GM10248 (cell line): ENCODE measurements around the gene FAM222A.

Experiments
- CTCF ChIA-PET: fragments of 300-600 bp; sonication (Branson Sonifier 250); formaldehyde crosslinking; extraction: SDS; loops from one replicate; lab custom pipeline; 2021; ENCODE audit warnings: antibody characterized with exemption; lab: Yijun Ruan, JAX
- POLR2A ChIA-PET: fragments of 350-650 bp; sonication (Branson Sonifier 250); formaldehyde crosslinking; extraction: SDS; loops from one replicate; lab custom pipeline; 2020; ENCODE audit warnings: antibody characterized with exemption; lab: Yijun Ruan, JAX
- DNase-seq: peaks from one replicate; pipeline ENCODE4 v3.0.0; 2012; ENCODE audit errors: extremely low spot score
- TF ChIP-seq, protein P1 (sequence below): IDR thresholded peaks from 2 replicates; pipeline ENCODE4 v1.5.1; 2012; ENCODE audit warnings: mild to moderate bottlenecking, low read depth; ENCODE audit errors: extremely low read depth, missing control alignments, control extremely low read depth

Gene FAM222A

DNA sequence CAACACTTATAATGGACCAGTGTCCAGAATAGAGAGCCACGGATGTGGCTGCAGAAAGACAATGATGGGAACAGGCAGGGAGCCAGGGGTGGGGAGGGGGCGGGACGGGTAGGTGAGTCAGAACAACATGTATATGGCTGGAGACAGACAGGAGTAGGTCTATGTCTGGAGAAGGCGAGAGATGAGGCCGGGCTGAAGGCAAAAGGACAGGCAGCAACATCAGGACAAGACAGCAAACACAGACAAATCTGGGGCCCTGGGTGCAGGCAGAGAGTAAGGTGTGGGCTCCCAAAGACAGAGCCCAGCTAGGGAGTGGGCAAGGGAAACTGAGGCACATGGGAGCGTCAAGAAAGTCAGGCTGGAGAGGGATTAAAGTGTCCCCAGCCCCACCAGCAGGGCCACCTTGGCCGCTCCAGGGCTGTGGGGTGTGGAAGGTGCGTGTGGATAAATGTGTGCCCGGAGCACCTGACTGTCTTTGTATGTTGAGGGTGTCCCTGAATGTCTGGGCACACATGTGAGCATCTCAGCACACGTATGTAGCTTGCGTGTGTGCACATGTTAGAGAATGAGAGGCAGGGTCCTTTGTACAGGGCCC is 44.1 kb downstream of the FAM222A start:
- CTCF ChIA-PET = interaction anchor here (1.1 to 1.2 kb wide), 2 partner anchors 88 to 238 kb away, joined by 3 read pairs; no protein-coding TSS in a partner anchor
- POLR2A ChIA-PET = no interaction called here
- DNase-seq = no peak
- TF ChIP-seq, protein P1, sequence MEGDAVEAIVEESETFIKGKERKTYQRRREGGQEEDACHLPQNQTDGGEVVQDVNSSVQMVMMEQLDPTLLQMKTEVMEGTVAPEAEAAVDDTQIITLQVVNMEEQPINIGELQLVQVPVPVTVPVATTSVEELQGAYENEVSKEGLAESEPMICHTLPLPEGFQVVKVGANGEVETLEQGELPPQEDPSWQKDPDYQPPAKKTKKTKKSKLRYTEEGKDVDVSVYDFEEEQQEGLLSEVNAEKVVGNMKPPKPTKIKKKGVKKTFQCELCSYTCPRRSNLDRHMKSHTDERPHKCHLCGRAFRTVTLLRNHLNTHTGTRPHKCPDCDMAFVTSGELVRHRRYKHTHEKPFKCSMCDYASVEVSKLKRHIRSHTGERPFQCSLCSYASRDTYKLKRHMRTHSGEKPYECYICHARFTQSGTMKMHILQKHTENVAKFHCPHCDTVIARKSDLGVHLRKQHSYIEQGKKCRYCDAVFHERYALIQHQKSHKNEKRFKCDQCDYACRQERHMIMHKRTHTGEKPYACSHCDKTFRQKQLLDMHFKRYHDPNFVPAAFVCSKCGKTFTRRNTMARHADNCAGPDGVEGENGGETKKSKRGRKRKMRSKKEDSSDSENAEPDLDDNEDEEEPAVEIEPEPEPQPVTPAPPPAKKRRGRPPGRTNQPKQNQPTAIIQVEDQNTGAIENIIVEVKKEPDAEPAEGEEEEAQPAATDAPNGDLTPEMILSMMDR = no peak

DNA sequence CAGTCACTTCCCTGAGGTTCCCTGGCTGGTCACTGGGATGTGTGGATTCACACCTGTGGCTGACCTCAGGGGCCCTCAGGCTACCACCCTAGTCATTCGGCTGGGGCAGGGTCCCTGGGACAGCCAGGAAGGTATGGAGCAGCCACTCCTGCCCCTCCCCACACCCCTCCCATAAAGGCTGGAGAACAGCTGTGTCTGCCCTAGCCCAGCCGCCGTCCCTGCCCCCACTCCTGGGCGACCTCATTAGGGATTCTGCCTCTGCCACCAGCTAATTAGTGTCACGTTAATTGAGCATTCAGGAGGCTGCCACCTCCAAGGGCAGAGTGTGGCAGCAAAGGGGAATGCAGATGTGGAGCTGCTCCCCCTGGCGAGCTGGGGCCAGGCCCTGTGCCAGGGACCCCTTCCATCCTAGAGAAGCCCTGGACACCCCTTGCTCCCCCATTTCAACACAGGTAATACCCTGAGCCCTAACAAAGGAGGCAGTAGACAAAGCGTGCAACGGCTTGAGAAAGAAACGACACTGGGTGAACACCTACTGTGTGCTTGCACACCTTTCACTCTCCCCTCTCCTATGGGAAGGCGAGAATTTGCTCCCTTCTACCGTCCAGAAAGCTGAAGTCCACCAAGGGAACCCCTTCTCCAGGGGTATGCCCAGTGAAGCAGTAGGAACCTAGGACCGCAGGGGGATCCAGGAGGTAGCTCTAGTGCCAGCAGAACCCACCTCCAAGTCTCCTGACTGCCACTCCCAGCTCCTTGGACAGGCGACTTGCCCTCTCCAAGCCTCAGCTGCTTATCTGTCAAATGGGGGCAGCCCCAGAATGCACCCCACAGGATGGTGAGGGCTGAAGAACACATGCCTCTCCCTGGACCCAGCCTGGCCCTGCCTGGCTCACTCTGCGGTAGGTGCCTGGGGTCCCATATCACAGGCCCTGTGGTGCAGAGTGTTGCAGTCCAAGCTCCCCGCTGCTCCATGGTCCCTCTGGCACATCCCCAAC is 45.1 kb downstream of the FAM222A start:
- ChIA-PET CTCF (interaction anchor here (0.9 to 1.2 kb wide), 2 partner anchors 22 to 239 kb away, joined by 3 read pairs; no protein-coding TSS in a partner anchor), POLR2A (no interaction called here)
- no peak for DNase-seq
- TF ChIP-seq, protein P1 = no peak

DNA sequence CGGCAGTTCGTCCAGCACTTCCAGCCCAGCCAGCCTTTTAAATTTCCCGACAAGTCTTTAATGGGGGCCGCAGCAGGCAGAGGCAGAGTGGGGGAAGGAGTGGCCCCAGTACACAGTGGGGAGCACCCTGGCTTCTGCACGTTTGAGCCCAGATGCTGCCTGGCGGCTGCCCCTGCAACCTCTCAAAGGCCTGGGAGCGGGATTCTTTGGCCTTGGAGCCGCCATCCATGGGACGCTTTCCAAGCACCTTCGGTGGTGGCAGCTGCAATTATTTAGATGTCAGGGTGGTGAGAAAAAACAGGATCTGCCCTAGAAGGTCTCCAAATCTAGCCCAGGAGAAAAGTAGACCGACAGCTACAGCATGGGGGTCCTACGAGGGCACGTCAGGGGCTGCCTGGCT is 46.0 kb downstream of the FAM222A start:
- ChIA-PET POLR2A (no interaction called here), CTCF (no interaction called here)
- no peak for DNase-seq
- TF ChIP-seq, protein P1 = no peak

DNA sequence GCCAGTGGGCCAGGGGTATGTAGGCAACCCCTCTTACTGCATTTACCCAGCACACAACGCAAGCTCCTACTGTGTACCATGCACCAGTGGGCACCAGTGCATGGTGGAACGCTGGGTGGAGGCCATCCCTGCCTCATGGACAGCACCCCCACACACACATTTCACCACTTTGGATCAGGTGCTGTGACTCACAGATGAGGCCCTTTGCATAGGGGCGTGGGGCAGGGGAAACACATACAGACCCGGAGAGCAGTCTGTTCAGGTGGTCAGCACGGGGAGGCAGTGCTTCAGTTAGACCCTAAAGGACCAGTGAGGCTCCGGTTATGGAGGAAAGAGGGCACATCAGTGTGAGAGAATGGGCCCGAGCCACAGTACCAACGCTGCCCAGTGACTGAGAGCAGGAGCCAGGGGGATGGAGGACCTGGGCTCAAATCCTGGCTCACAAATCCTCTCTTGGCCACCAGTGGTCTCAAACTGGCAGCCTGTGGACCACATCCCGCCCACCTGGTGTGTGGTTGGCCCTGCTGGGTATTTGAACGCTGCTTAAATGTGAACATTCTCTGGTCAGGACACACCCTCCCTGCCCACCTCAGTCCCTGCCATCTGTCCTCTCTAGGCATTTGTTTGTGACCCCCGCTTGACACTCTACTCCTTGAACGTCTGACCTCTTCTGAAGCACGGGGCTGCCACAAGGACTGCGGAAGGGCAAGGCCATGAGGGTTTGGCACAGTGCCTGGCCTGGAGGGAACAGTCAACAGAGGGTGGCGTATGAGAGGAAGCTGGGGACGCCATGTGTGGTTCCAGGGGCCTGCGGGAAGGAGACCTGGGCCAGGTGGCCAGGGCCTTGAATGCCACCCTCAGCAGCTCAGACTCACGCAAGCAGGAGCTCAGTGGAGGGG is 46.7 kb downstream of the FAM222A start:
- TF ChIP-seq, protein P1 = no peak
- ChIA-PET CTCF (interaction anchor here (1.3 kb wide), 1 partner anchor 15 kb away, joined by 8 read pairs; no protein-coding TSS in a partner anchor), POLR2A (no interaction called here)
- no peak for DNase-seq

DNA sequence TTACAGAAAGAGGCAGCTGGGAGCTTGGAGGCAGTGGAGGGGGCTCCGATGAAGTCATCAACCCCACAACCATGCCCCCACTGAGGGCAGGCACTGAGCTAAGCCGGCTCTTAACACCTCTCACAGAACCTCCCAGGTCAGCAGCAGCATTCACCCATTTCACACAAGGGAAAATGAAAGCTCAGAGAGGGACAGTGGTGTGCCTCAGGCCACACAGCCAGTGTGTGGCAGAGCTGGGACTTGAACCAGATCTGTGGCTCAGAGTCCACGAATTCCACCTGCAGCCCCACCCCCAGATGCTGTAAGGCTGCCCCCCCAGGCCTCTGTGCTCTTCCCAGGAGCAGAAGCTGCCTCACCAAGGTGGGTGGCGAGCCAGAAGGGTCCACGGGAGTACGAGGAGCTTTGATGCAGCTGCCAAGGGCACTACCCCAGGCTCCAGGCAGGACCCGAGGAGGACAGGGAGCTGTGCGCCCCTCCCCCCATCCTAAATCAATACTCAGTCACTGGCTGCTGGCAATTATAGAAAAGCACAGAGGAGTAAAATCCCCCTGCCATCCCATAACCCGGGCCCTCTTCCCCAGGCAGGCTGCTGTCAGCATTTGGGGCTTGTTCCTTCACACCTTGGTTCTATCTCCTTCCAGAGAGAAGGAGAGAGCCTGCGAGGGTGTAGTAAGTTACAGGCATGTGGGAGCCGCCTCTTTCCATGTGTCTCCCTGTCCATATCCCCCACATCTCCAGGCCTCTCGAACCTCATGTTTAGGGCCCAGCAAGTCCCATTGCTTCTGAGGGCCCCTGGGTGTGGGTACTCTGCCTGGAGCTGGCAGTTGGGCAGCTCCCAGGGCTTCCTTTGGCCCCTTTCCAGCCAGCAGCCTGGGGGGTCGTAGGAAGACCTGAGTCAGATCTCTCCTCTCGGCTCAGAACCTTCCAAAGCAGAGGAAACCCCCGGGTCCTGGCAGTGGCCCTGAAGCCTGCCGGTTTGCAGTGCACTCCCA is 47.6 kb downstream of the FAM222A start:
- POLR2A ChIA-PET = no interaction called here

More for the DNA sequence above, 47.6 kb downstream of the FAM222A start:
- CTCF ChIA-PET = interaction anchor here (1.3 kb wide), 1 partner anchor 14 kb away, joined by 8 read pairs; no protein-coding TSS in a partner anchor
- TF ChIP-seq, protein P1 = no peak
- no peak for DNase-seq
